ENCODE measurements around the gene ASPA.
"Not testable (repeated sequence)": the region's sequence is repeated elsewhere in the genome, so short reads cannot be mapped to it uniquely, and the experiment has no call there.

The ASPA gene

GRCh38 chr17:3507869-3508268, 32.1 kb downstream of the ASPA start:
- no peak for DNase-seq (ENCODE audit: low read depth in 2 of 2)

- no peak for DNase-seq (ENCODE audit: low read depth in 2 of 2)
Observed at GRCh38 chr17:3510090-3510489, 34.3 kb downstream of the ASPA start.

GRCh38 chr17:3511852-3512504, 36.2 kb downstream of the ASPA start:
- no peak for DNase-seq (ENCODE audit: low read depth in 2 of 2)

- no peak for DNase-seq (ENCODE audit: low read depth in 2 of 2)
Observed at GRCh38 chr17:3512505-3513171, 36.8 kb downstream of the ASPA start.

GRCh38 chr17:3513305-3514035, 37.7 kb downstream of the ASPA start:
- DNase-seq (ENCODE audit: low read depth in 2 of 2) = no peak

GRCh38 chr17:3514167-3514566, 38.4 kb downstream of the ASPA start:
- DNase-seq (ENCODE audit: low read depth in 2 of 2) = not testable (repeated sequence)

- no peak for DNase-seq (ENCODE audit: low read depth in 2 of 2)
Observed at GRCh38 chr17:3514873-3515272, 39.1 kb downstream of the ASPA start.

GRCh38 chr17:3519472-3519871, 43.7 kb downstream of the ASPA start:
- DNase-seq (ENCODE audit: low read depth in 2 of 2) = not testable (repeated sequence)

- DNase-seq (ENCODE audit: low read depth in 2 of 2) = no peak
Observed at GRCh38 chr17:3524024-3524423, 48.2 kb downstream of the ASPA start.

- DNase-seq (ENCODE audit: low read depth in 2 of 2) = no peak
Observed at GRCh38 chr17:3526491-3526890, 50.7 kb downstream of the ASPA start.

GRCh38 chr17:3526971-3527370, 51.2 kb downstream of the ASPA start:
- DNase-seq (ENCODE audit: low read depth in 2 of 2) = no peak

- DNase-seq (ENCODE audit: low read depth in 2 of 2) = no peak
Observed at GRCh38 chr17:3527468-3527867, 51.7 kb downstream of the ASPA start.

- no peak for DNase-seq (ENCODE audit: low read depth in 2 of 2)
Observed at GRCh38 chr17:3527896-3528295, 52.1 kb downstream of the ASPA start.

GRCh38 chr17:3528403-3528851, 52.6 kb downstream of the ASPA start:
- DNase-seq (ENCODE audit: low read depth in 2 of 2) = no peak

- DNase-seq (ENCODE audit: low read depth in 2 of 2) = no peak
Observed at GRCh38 chr17:3528880-3529511, 53.2 kb downstream of the ASPA start.

- DNase-seq (ENCODE audit: low read depth in 2 of 2) = no peak
Observed at GRCh38 chr17:3529817-3530741, 54.3 kb downstream of the ASPA start.

- no peak for DNase-seq (ENCODE audit: low read depth in 2 of 2)
Observed at GRCh38 chr17:3531266-3532101, 55.7 kb downstream of the ASPA start.

GRCh38 chr17:3532106-3532858, 56.5 kb downstream of the ASPA start:
- DNase-seq (ENCODE audit: low read depth in 2 of 2) = no peak

- DNase-seq (ENCODE audit: low read depth in 2 of 2) = no peak
Observed at GRCh38 chr17:3532859-3533142, 57.0 kb downstream of the ASPA start.

GRCh38 chr17:3533752-3534151, 58.0 kb downstream of the ASPA start:
- DNase-seq (ENCODE audit: low read depth in 2 of 2) = no peak
